ENCODE results near the gene FAAP20. TPM values are rescaled to one million over a fixed set of nuclear protein-coding genes. Genes with fewer than 3 reads are reported as not detected.

FAAP20 gene, protein sequence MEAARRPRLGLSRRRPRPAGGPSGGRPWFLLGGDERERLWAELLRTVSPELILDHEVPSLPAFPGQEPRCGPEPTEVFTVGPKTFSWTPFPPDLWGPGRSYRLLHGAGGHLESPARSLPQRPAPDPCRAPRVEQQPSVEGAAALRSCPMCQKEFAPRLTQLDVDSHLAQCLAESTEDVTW
- total RNA-seq = 10 to 100 TPM; 40.3 to 53.0 (median 43.3) TPM
- 17.7 TPM for total RNA-seq (2013)

DNA sequence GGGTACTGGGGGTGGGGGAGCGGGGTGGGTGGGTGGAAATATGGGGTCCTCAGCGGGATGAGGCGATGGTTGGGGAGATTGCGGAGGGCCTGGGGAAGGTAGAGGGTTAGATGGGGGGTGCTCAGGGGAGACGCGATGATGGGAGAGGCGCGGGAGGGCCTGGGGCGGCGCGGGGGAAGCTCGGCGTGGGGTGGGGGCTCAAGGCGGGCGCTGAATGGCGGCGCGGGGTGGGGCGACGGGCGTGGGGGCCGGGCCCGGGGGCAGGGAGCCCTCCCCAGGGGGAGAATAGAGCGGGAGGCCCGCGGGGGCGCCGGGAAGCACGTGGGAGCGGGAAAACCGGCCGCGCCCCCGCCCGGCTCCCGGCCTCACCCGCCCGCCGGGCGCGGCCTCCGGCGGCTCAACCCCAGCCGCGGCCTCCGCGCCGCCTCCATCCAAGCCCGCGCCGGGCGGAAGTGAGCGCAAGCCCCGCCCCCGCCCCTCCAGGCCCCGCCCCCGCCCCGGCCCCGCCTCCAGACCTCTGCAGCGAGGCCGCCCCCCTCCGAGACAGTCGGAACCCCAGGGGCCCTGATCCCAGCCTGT is at the start of gene FAAP20:
Gene FAAP20, minus strand, starts transcription at position 454 of the 579 bp plus-strand sequence. Its CDS starts 23 bp downstream, at position 431.
- H3K27me3 Mint-ChIP-seq (ENCODE audit: low read depth in 2 of 2) = no peaks in the 10 kb centered on the region
- H3K36me3 Mint-ChIP-seq = no peaks in the 10 kb centered on the region
- Histone ChIP-seq H3K9me3 (ENCODE audit: control insufficient read depth, insufficient read depth, low read length) (no peaks in the 10 kb centered on the region), H3K27me3 (ENCODE audit: control insufficient read depth, insufficient read depth, low read length) (no peaks in the 10 kb centered on the region), H3K4me1 (ENCODE audit: control insufficient read depth, insufficient read depth, low read length) (peaks cover 44% of the 10 kb centered on the region), H3K36me3 (ENCODE audit: control insufficient read depth, insufficient read depth, low read length) (no peaks in the 10 kb centered on the region), H3K27ac (ENCODE audit: low read length) (peak within 1 kb of the TSS; percentile 88), H3K4me3 (ENCODE audit: low read length) (peak within 1 kb of the TSS; percentile 32)
- WGBS (ENCODE audit: insufficient coverage) = 2% methylated on average over 63 of the region's 63 CpGs
- peak within 1 kb of the TSS; percentile 90 for H3K4me3 Mint-ChIP-seq
- ATAC-seq (peak; percentile 57 to 76 (median 60)), DNase-seq (peak in 1 of 2 donors; percentile 85)
- intact Hi-C loops (cut with micrococcal nuclease) = loop anchor here (10.0 kb wide), 2 partner anchors 350 to 450 kb away; no protein-coding TSS in a partner anchor
- TF ChIP-seq, protein P1, sequence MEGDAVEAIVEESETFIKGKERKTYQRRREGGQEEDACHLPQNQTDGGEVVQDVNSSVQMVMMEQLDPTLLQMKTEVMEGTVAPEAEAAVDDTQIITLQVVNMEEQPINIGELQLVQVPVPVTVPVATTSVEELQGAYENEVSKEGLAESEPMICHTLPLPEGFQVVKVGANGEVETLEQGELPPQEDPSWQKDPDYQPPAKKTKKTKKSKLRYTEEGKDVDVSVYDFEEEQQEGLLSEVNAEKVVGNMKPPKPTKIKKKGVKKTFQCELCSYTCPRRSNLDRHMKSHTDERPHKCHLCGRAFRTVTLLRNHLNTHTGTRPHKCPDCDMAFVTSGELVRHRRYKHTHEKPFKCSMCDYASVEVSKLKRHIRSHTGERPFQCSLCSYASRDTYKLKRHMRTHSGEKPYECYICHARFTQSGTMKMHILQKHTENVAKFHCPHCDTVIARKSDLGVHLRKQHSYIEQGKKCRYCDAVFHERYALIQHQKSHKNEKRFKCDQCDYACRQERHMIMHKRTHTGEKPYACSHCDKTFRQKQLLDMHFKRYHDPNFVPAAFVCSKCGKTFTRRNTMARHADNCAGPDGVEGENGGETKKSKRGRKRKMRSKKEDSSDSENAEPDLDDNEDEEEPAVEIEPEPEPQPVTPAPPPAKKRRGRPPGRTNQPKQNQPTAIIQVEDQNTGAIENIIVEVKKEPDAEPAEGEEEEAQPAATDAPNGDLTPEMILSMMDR (IDR thresholded peaks at IDR 0.05) = no peak
- no peaks in the 10 kb centered on the region for H3K9me3 Mint-ChIP-seq
- H3K27ac Mint-ChIP-seq = peak within 1 kb of the TSS; percentile 91 to 94
- H3K4me1 Mint-ChIP-seq = peaks cover 15 to 20% of the 10 kb centered on the region in 2 donors

DNA sequence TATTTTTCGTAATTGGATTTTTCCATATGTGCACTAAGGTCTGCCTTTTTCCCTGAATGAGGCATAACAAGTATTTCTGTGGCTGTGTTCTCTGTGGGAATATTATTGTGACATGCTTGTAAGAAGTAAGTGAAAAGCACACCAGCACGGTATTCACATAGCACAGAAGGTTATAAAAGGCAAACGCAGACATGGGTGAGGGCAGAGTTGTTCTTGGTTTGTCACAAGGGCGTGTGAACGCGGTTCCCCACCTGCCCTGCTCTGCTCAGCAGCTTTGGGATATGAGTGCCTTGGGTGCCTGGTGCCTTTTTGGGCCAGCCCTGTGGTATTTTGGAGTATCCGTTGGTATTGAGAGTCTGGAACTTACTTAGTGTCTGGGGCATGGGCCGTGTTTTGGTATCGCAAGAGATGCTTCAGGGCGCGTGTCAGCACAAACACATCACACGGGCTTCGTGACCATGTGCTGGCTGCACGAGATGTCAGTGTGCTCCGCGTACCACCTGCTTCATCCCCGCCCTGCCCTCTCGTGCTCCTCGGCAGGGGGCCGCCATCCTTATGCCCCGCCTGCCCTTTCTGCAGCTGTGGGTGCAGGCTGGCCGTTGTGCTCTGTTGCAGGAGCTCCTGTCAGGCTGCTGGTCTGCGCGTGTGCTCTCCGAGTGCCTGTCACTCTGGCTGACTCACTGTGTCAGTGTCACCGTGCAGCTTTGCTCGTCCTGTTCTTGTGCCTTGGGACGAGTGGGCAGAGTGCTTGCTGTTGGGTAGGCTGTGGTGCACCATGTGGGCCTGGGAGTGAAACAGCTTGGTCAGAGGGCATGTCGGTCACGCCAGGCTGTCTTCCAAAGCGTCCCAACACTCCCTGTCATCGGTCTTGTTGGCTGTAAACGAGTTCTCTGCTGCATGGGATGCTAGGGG is 48.5 kb upstream of the FAAP20 start:
- H3K36me3 Mint-ChIP-seq = no peaks in the 10 kb centered on the region
- peak overlapping the region in 1 of 2 donors; percentile 84 for H3K27ac Mint-ChIP-seq
- TF ChIP-seq, protein P1 (IDR thresholded peaks at IDR 0.05) = no peak
- peak overlapping the region; percentile 7 for H3K4me3 Mint-ChIP-seq
- Histone ChIP-seq H3K27ac (ENCODE audit: low read length) (no peak overlapping the region), H3K36me3 (ENCODE audit: control insufficient read depth, insufficient read depth, low read length) (peaks cover 2% of the 10 kb centered on the region), H3K4me3 (ENCODE audit: low read length) (no peak overlapping the region), H3K4me1 (ENCODE audit: control insufficient read depth, insufficient read depth, low read length) (peaks cover 57% of the 10 kb centered on the region), H3K27me3 (ENCODE audit: control insufficient read depth, insufficient read depth, low read length) (no peaks in the 10 kb centered on the region), H3K9me3 (ENCODE audit: control insufficient read depth, insufficient read depth, low read length) (no peaks in the 10 kb centered on the region)
- peaks cover 52 to 53% of the 10 kb centered on the region in 2 donors for H3K4me1 Mint-ChIP-seq
- DNase-seq = peak in 1 of 2 donors; percentile 32
- H3K27me3 Mint-ChIP-seq (ENCODE audit: low read depth in 2 of 2) = no peaks in the 10 kb centered on the region
- no peak for ATAC-seq
- WGBS (ENCODE audit: insufficient coverage) = 94% methylated on average over 33 of the region's 33 CpGs
- intact Hi-C loops (cut with micrococcal nuclease) = no loop called here
- H3K9me3 Mint-ChIP-seq = no peaks in the 10 kb centered on the region

DNA sequence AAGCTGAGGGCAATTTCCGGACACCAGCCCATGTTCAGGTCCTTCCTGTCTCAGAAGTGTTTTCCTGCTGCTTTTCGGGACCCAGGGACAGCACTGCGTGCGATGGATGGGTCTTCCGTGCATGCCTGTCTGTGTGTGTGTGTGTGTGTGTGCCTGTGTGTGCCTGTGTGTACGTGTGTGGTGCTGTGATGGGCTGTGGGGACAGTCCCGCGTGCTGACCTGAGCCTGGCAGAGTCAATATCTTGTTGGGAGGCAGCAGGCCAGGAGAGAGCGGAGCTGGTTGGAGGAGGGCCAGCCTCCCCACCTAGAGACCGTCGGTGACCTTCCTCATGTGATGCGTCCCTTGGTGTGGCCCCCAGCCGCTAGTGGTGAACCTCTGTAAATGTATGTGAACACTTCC is 47.2 kb upstream of the FAAP20 start:
- peak in 1 of 2 donors; percentile 19 for DNase-seq
- H3K4me1 ChIP-seq (ENCODE audit: control insufficient read depth, insufficient read depth, low read length) = peaks cover 57% of the 10 kb centered on the region
- intact Hi-C loops (cut with micrococcal nuclease) = no loop called here

More for the DNA sequence above, 47.2 kb upstream of the FAAP20 start:
- H3K27ac ChIP-seq (ENCODE audit: low read length) = no peak overlapping the region
- H3K4me3 Mint-ChIP-seq = peak overlapping the region; percentile 40
- H3K36me3 ChIP-seq (ENCODE audit: control insufficient read depth, insufficient read depth, low read length) = peaks cover 2% of the 10 kb centered on the region
- ATAC-seq = no peak
- no peaks in the 10 kb centered on the region for H3K9me3 ChIP-seq (ENCODE audit: control insufficient read depth, insufficient read depth, low read length)
- peak overlapping the region in 1 of 2 donors; percentile 84 for H3K27ac Mint-ChIP-seq
- H3K27me3 Mint-ChIP-seq (ENCODE audit: low read depth in 2 of 2) = no peaks in the 10 kb centered on the region
- no peak overlapping the region for H3K4me3 ChIP-seq (ENCODE audit: low read length)
- WGBS (ENCODE audit: insufficient coverage) = 96% methylated on average over 13 of the region's 13 CpGs
- H3K4me1 Mint-ChIP-seq = peaks cover 48 to 50% of the 10 kb centered on the region in 2 donors
- TF ChIP-seq, protein P1 (IDR thresholded peaks at IDR 0.05) = no peak
- no peaks in the 10 kb centered on the region for H3K9me3 Mint-ChIP-seq
- H3K36me3 Mint-ChIP-seq = no peaks in the 10 kb centered on the region
- H3K27me3 ChIP-seq (ENCODE audit: control insufficient read depth, insufficient read depth, low read length) = no peaks in the 10 kb centered on the region
